ENCODE results near the gene LMNTD2.
A peak's percentile ranks its signal among the peaks of the same experiment; 100 is the strongest.

Gene LMNTD2

GRCh38 chr11:579830-580601 lies 19.5 kb upstream of the LMNTD2 start:
- CTCF ChIA-PET = interaction anchor here (1.3 kb wide), 1 partner anchor 26 kb away, joined by 6 read pairs; no protein-coding TSS in a partner anchor
- DNase-seq (ENCODE audit: extremely low spot score) = no peak
- POLR2A ChIA-PET = no interaction called here
- no peak for TF ChIP-seq CTCF (IDR thresholded peaks at IDR 0.05; ENCODE audit: control extremely low read depth, extremely low read depth, low read depth, missing control alignments)

- no peak for DNase-seq (ENCODE audit: extremely low spot score)
- TF ChIP-seq CTCF (IDR thresholded peaks at IDR 0.05; ENCODE audit: control extremely low read depth, extremely low read depth, low read depth, missing control alignments) = no peak
- ChIA-PET CTCF (interaction anchor here (1.5 kb wide), 1 partner anchor 59 kb away, joined by 3 read pairs; no protein-coding TSS in a partner anchor), POLR2A (interaction anchor here (0.6 kb wide), 1 partner anchor 10 kb away, joined by 5 read pairs; no protein-coding TSS in a partner anchor)
These were observed 17.9 kb upstream of the LMNTD2 start for GRCh38 chr11:578276-579035.

GRCh38 chr11:577611-577894 lies 17.0 kb upstream of the LMNTD2 start:
- TF ChIP-seq CTCF (IDR thresholded peaks at IDR 0.05; ENCODE audit: control extremely low read depth, extremely low read depth, low read depth, missing control alignments) = no peak
- ChIA-PET CTCF (no interaction called here), POLR2A (interaction anchor here (0.6 kb wide), 1 partner anchor 8 kb away, joined by 5 read pairs; no protein-coding TSS in a partner anchor)

GRCh38 chr11:576811-577610 lies 16.5 kb upstream of the LMNTD2 start:
- TF ChIP-seq CTCF (IDR thresholded peaks at IDR 0.05; ENCODE audit: control extremely low read depth, extremely low read depth, low read depth, missing control alignments) = no peak
- POLR2A ChIA-PET = interaction anchor here (0.6 kb wide), 1 partner anchor 8 kb away, joined by 5 read pairs; no protein-coding TSS in a partner anchor
- CTCF ChIA-PET = no interaction called here
- DNase-seq (ENCODE audit: extremely low spot score) = no peak

More at GRCh38 chr11:577611-577894, 17.0 kb upstream of the LMNTD2 start:
- no peak for DNase-seq (ENCODE audit: extremely low spot score)

GRCh38 chr11:575996-576768 lies 15.6 kb upstream of the LMNTD2 start, which contains the start of gene PHRF1:
PHRF1 (plus strand) TSS chr11:576470; CDS start chr11:581513, 5,043 bp downstream.
- CTCF ChIA-PET = interaction anchor here (0.7 to 1.8 kb wide), 7 partner anchors 9 to 128 kb away, joined by 3 to 9 read pairs (median 3); no protein-coding TSS in a partner anchor
- no peak for TF ChIP-seq CTCF (IDR thresholded peaks at IDR 0.05; ENCODE audit: control extremely low read depth, extremely low read depth, low read depth, missing control alignments)
- POLR2A ChIA-PET = interaction anchor here (0.8 to 1.6 kb wide), 5 partner anchors 9 to 169 kb away, joined by 3 to 8 read pairs (median 4); no protein-coding TSS in a partner anchor
- peak; percentile 100 for DNase-seq (ENCODE audit: extremely low spot score)

Measured in GM10248 (cell line).